Stomach (tissue), 9 donors: Measurements from ENCODE around the gene TSNAXIP1. TPM values are rescaled to one million over a fixed set of nuclear protein-coding genes. Genes with fewer than 3 reads are reported as not detected.

ENCODE experiments used
- DNase-seq, 2 donors: peaks; one replicate each; pipeline versions ENCODE4 v3.0.0 to v3.0.0-alpha.2; 2013 to 2019
- H3K27ac ChIP-seq, 5 donors: fragments of 200-600 bp in 4 of 5; sonication (generic) in 4 of 5; one replicate each; pipeline ENCODE4 v1.5.1; 2013 to 2019; ENCODE audit warnings: mild to moderate bottlenecking in 1 of 5, moderate library complexity in 1 of 5
- H3K27me3 ChIP-seq, 3 donors: fragments of 200-600 bp; sonication (generic); one replicate each; pipeline ENCODE4 v1.5.1; 2017 to 2019; ENCODE audit warnings: mixed run types in 1 of 3
- H3K36me3 ChIP-seq, 4 donors: fragments of 200-600 bp; sonication (generic); 1 replicate in 3 of 4; 2 replicates in 1 of 4; pipeline ENCODE4 v1.5.1; 2016 to 2019
- H3K4me1 ChIP-seq, 4 donors: fragments of 200-600 bp; sonication (generic); one replicate each; pipeline ENCODE4 v1.5.1; 2016 to 2019
- H3K4me3 ChIP-seq, 4 donors: fragments of 200-600 bp; sonication (generic) in 3 of 4; one replicate each; pipeline ENCODE4 v1.5.1; 2016 to 2019; ENCODE audit warnings: mild to moderate bottlenecking in 1 of 4
- H3K9me3 ChIP-seq, 4 donors: fragments of 200-600 bp; sonication (generic); one replicate each; pipeline ENCODE4 v1.5.1; 2016 to 2019
- CTCF ChIP-seq, 7 experiments: fragments of 450-650 bp in 4 of 7; fragments of 200-600 bp in 3 of 7; sonication (generic) in 3 of 7; IDR thresholded peaks; one replicate each; pipeline ENCODE4 v1.5.1; 2016 to 2019; ENCODE audit warnings: antibody characterized with exemption in 7 of 7, control low read depth in 2 of 7, mild to moderate bottlenecking in 1 of 7
- EP300 ChIP-seq: sonication (generic); formaldehyde crosslinking; IDR thresholded peaks from one replicate; pipeline ENCODE4 v1.6.1; 2017; ENCODE audit warnings: antibody characterized with exemption
- POLR2A ChIP-seq, 4 donors: fragments of 450-650 bp; IDR thresholded peaks; one replicate each; pipeline ENCODE4 v1.6.1; 2016; ENCODE audit warnings: antibody characterized with exemption in 4 of 4, control low read depth in 2 of 4, mild to moderate bottlenecking in 1 of 4, moderate library complexity in 1 of 4
- POLR2AphosphoS5 ChIP-seq, 3 donors: sonication (generic); formaldehyde crosslinking; IDR thresholded peaks; one replicate each; pipeline ENCODE4 v1.6.1; 2016; ENCODE audit warnings: antibody characterized with exemption in 3 of 3
- WGBS, 5 donors: extraction: QIAGEN DNeasy Blood & Tissue Kit in 3 of 5; methylation state at CpG; one replicate each; pipeline versions ENCODE4 v1.1.5 to v1.1.7; 2013 to 2018; 5-methylcytosine and 5-hydroxymethylcytosine counted together
- intact Hi-C: fragments of 100-400 bp; cut with DNase I; formaldehyde crosslinking; loops from one replicate; pipeline ENCODE4 v1.15.1; 2023; ENCODE audit warnings: low total_unique reads
- polyA plus RNA-seq, 3 donors: library from polyadenylated mRNA; stranded (reverse); fragments of 200-250 nt; gene quantifications; one replicate each; pipeline ENCODE4 v1.2.3, GENCODE V29; 2013
- total RNA-seq, 5 donors: library from RNA; depleted of rRNA; stranded (reverse); fragments of >200 nt; gene quantifications; one replicate each; pipeline versions ENCODE4 v1.1.0 to v1.2.3, GENCODE V29; 2014 to 2016
- donor health status: healthy with polysubstance abuse.
- donor health status: Bipolar disorder and iron deficiency.
- donor health status: healthy.

The TSNAXIP1 gene
- total and polyA plus RNA-seq, 8 donors: 0.45 to 25.7 (median 1.2) TPM; not detected in 1

- TF ChIP-seq POLR2AphosphoS5 (IDR thresholded peaks at IDR 0.05): no peak
- Histone ChIP-seq H3K4me3 (no peak overlapping the region), H3K4me1 (peaks cover 20 to 60% (median 48%) of the 10 kb centered on the region in 4 donors), H3K27ac (no peak overlapping the region), H3K27me3 (no peaks in the 10 kb centered on the region), H3K9me3 (no peaks in the 10 kb centered on the region), H3K36me3 (peaks cover 0 to 8% (median 3%) of the 10 kb centered on the region in 4 donors)
- intact Hi-C loops: no loop called here
- WGBS, 5 donors: 97 to 100% (median 97%) methylated on average over 3 of the region's 3 CpGs
- DNase-seq: no peak
Measured at GRCh38 chr16:67853670-67854069, 47.0 kb downstream of the TSNAXIP1 start.

- 77 to 84% (median 78%) methylated on average over 10 of the region's 10 CpGs for WGBS, 5 donors
- H3K27ac ChIP-seq: no peak overlapping the region
Measured at GRCh38 chr16:67855789-67856188, 49.1 kb downstream of the TSNAXIP1 start.

GRCh38 chr16:67856927-67857546 is 50.3 kb downstream of the TSNAXIP1 start:
- peak overlapping the region in 4 of 5 donors; percentile 21 to 81 (median 70) for H3K27ac ChIP-seq

More at GRCh38 chr16:67855789-67856188, 49.1 kb downstream of the TSNAXIP1 start:
- intact Hi-C loops: no loop called here
- DNase-seq: no peak
- peaks cover 0 to 9% (median 6%) of the 10 kb centered on the region in 4 donors for H3K36me3 ChIP-seq
- H3K9me3 ChIP-seq: no peaks in the 10 kb centered on the region
- no peak for TF ChIP-seq EP300
- no peak for TF ChIP-seq POLR2AphosphoS5 (IDR thresholded peaks at IDR 0.05)
- no peak for TF ChIP-seq POLR2A (IDR thresholded peaks at IDR 0.05)
- no peak for TF ChIP-seq CTCF (IDR thresholded peaks at IDR 0.05)
- peaks cover 23 to 58% (median 48%) of the 10 kb centered on the region in 4 donors for H3K4me1 ChIP-seq
- H3K27me3 ChIP-seq: no peaks in the 10 kb centered on the region
- no peak overlapping the region for H3K4me3 ChIP-seq

GRCh38 chr16:67857547-67858233 is 51.0 kb downstream of the TSNAXIP1 start:
- no peak overlapping the region for H3K4me3 ChIP-seq
- no peaks in the 10 kb centered on the region for H3K9me3 ChIP-seq
- TF ChIP-seq POLR2AphosphoS5 (IDR thresholded peaks at IDR 0.05): peak in 2 of 3 donors; percentile 17 to 77
- TF ChIP-seq EP300: no peak
- H3K36me3 ChIP-seq: peaks cover 0 to 12% (median 8%) of the 10 kb centered on the region in 4 donors
- intact Hi-C loops: no loop called here
- H3K27me3 ChIP-seq: no peaks in the 10 kb centered on the region
- 34 to 47% (median 39%) methylated on average over 3 of the region's 3 CpGs for WGBS, 5 donors
- peak overlapping the region; percentile 13 to 81 (median 69) for H3K27ac ChIP-seq
- peak; percentile 65 to 93 for DNase-seq
- peaks cover 31 to 76% (median 60%) of the 10 kb centered on the region in 4 donors for H3K4me1 ChIP-seq

More at GRCh38 chr16:67856927-67857546, 50.3 kb downstream of the TSNAXIP1 start:
- Histone ChIP-seq H3K9me3 (no peaks in the 10 kb centered on the region), H3K27me3 (no peaks in the 10 kb centered on the region), H3K4me3 (no peak overlapping the region), H3K36me3 (peaks cover 0 to 12% (median 8%) of the 10 kb centered on the region in 4 donors), H3K4me1 (peaks cover 26 to 70% (median 55%) of the 10 kb centered on the region in 4 donors)
- DNase-seq: no peak
- TF ChIP-seq EP300: no peak
- no peak for TF ChIP-seq POLR2AphosphoS5 (IDR thresholded peaks at IDR 0.05)
- TF ChIP-seq CTCF (IDR thresholded peaks at IDR 0.05): no peak
- no peak for TF ChIP-seq POLR2A (IDR thresholded peaks at IDR 0.05)
- 85 to 100% (median 87%) methylated on average over 3 to 5 of the region's 5 CpGs for WGBS, 5 donors
- intact Hi-C loops: no loop called here

GRCh38 chr16:67858500-67858899 is 51.8 kb downstream of the TSNAXIP1 start:
- Histone ChIP-seq H3K9me3 (no peaks in the 10 kb centered on the region), H3K36me3 (peaks cover 0 to 12% (median 8%) of the 10 kb centered on the region in 4 donors), H3K4me1 (peaks cover 39 to 84% (median 67%) of the 10 kb centered on the region in 4 donors), H3K4me3 (no peak overlapping the region), H3K27ac (peak overlapping the region; percentile 13 to 81 (median 69)), H3K27me3 (no peaks in the 10 kb centered on the region)
- TF ChIP-seq EP300 (no peak), POLR2AphosphoS5 (IDR thresholded peaks at IDR 0.05) (no peak), POLR2A (IDR thresholded peaks at IDR 0.05) (no peak), CTCF (IDR thresholded peaks at IDR 0.05) (no peak)
- DNase-seq: no peak
- intact Hi-C loops: no loop called here
- 74 to 81% (median 77%) methylated on average over 4 of the region's 4 CpGs for WGBS, 5 donors
